Calu3 (cell line): ENCODE measurements around the gene RBM26. TPM values are rescaled to one million over a fixed set of nuclear protein-coding genes. Genes with fewer than 3 reads are reported as not detected.
A peak's percentile ranks its signal among the peaks of the same experiment; 100 is the strongest.

Experiments used
- BruUV-seq: library from RNA; stranded (reverse); fragments of 400-500 nt; replicated peaks from 2 replicates; lab custom pipeline; 2021; lab: Mats Ljungman, UMichigan
- CTCF ChIA-PET: fragments of 300-600 bp; sonication (Branson Sonifier 250); formaldehyde crosslinking; loops from one replicate; lab custom pipeline; 2022; ENCODE audit warnings: antibody characterized with exemption; lab: Charles Lee
- DNase-seq: peaks from one replicate; pipeline ENCODE4 v3.0.0; 2022
- H3K27ac Mint-ChIP-seq: one replicate; pipeline ENCODE4 v1.8.0; 2022; ENCODE audit warnings: mixed read lengths; ENCODE audit not compliant: unreplicated experiment
- H3K27me3 Mint-ChIP-seq: one replicate; pipeline ENCODE4 v1.8.0; 2022; ENCODE audit warnings: mixed read lengths; ENCODE audit not compliant: unreplicated experiment
- H3K36me3 Mint-ChIP-seq: one replicate; pipeline ENCODE4 v1.8.0; 2022; ENCODE audit warnings: mild to moderate bottlenecking, moderate library complexity, mixed read lengths; ENCODE audit not compliant: insufficient read depth, unreplicated experiment
- H3K4me1 Mint-ChIP-seq: one replicate; pipeline ENCODE4 v1.8.0; 2022; ENCODE audit warnings: mild to moderate bottlenecking, low read depth, mixed read lengths; ENCODE audit not compliant: unreplicated experiment
- H3K4me3 Mint-ChIP-seq: one replicate; pipeline ENCODE4 v1.8.0; 2022; ENCODE audit warnings: mild to moderate bottlenecking, low read depth, moderate library complexity, mixed read lengths; ENCODE audit not compliant: unreplicated experiment
- H3K9me3 Mint-ChIP-seq: one replicate; pipeline ENCODE4 v1.8.0; 2022; ENCODE audit warnings: low read depth, mixed read lengths; ENCODE audit not compliant: unreplicated experiment
- intact Hi-C: fragments of 100-400 bp; cut with micrococcal nuclease; formaldehyde crosslinking; loops from one replicate; pipeline ENCODE4 v1.10.0; 2022; ENCODE audit not compliant: unreplicated experiment
- total RNA-seq: library from RNA; stranded (reverse); gene quantifications from 2 replicates; pipeline ENCODE4 v1.2.3, GENCODE V29; 2022
- TF ChIP-seq, protein P1 (sequence below): fragments of 200-600 bp; IDR thresholded peaks from one replicate; pipeline ENCODE4 v1.8.0; 2022; ENCODE audit warnings: antibody characterized with exemption; ENCODE audit not compliant: unreplicated experiment

RBM26 gene
- total RNA-seq, 1 experiment from 2014 or later, result 19.2 TPM

GRCh38 chr13:79398127-79398526 is 7.9 kb downstream of the RBM26 start:
- CTCF ChIA-PET, result interaction anchor here (0.7 kb wide), 1 partner anchor 20 kb away, joined by 3 read pairs; no protein-coding TSS in a partner anchor
- H3K4me1 Mint-ChIP-seq, result peaks cover 23% of the 10 kb centered on the region
- H3K4me3 Mint-ChIP-seq, result no peak overlapping the region
- no peaks in the 10 kb centered on the region for H3K9me3 Mint-ChIP-seq
- intact Hi-C loops, result no loop called here
- peaks cover 11% of the 10 kb centered on the region for H3K36me3 Mint-ChIP-seq
- no peak for DNase-seq
- BruUV-seq, result no TSS peak
- TF ChIP-seq, protein P1, sequence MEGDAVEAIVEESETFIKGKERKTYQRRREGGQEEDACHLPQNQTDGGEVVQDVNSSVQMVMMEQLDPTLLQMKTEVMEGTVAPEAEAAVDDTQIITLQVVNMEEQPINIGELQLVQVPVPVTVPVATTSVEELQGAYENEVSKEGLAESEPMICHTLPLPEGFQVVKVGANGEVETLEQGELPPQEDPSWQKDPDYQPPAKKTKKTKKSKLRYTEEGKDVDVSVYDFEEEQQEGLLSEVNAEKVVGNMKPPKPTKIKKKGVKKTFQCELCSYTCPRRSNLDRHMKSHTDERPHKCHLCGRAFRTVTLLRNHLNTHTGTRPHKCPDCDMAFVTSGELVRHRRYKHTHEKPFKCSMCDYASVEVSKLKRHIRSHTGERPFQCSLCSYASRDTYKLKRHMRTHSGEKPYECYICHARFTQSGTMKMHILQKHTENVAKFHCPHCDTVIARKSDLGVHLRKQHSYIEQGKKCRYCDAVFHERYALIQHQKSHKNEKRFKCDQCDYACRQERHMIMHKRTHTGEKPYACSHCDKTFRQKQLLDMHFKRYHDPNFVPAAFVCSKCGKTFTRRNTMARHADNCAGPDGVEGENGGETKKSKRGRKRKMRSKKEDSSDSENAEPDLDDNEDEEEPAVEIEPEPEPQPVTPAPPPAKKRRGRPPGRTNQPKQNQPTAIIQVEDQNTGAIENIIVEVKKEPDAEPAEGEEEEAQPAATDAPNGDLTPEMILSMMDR, result no peak
- H3K27me3 Mint-ChIP-seq, result no peaks in the 10 kb centered on the region
- no peak overlapping the region for H3K27ac Mint-ChIP-seq

- no TSS peak for BruUV-seq
- Mint-ChIP-seq H3K36me3 (peaks cover 11% of the 10 kb centered on the region), H3K27me3 (no peaks in the 10 kb centered on the region), H3K4me1 (peaks cover 17% of the 10 kb centered on the region), H3K27ac (no peak overlapping the region), H3K9me3 (no peaks in the 10 kb centered on the region), H3K4me3 (no peak overlapping the region)
- DNase-seq, result no peak
- TF ChIP-seq, protein P1, result no peak
- intact Hi-C loops, result no loop called here
- CTCF ChIA-PET, result no interaction called here
Observed at GRCh38 chr13:79395881-79396280, 10.2 kb downstream of the RBM26 start.

GRCh38 chr13:79393564-79394249 is 12.3 kb downstream of the RBM26 start:
- H3K27ac Mint-ChIP-seq, result peak overlapping the region; percentile 8
- CTCF ChIA-PET, result no interaction called here
- H3K27me3 Mint-ChIP-seq, result no peaks in the 10 kb centered on the region
- H3K4me3 Mint-ChIP-seq, result peak overlapping the region; percentile 52
- H3K36me3 Mint-ChIP-seq, result peaks cover 11% of the 10 kb centered on the region
- TF ChIP-seq, protein P1, result no peak
- H3K4me1 Mint-ChIP-seq, result peaks cover 17% of the 10 kb centered on the region
- H3K9me3 Mint-ChIP-seq, result no peaks in the 10 kb centered on the region
- intact Hi-C loops, result no loop called here
- BruUV-seq, result no TSS peak
- DNase-seq, result no peak

GRCh38 chr13:79392882-79393563 is 13.0 kb downstream of the RBM26 start:
- Mint-ChIP-seq H3K27ac (no peak overlapping the region), H3K36me3 (peaks cover 11% of the 10 kb centered on the region), H3K4me1 (peaks cover 17% of the 10 kb centered on the region), H3K9me3 (no peaks in the 10 kb centered on the region), H3K27me3 (no peaks in the 10 kb centered on the region), H3K4me3 (peak overlapping the region; percentile 52)
- intact Hi-C loops, result no loop called here
- DNase-seq, result no peak
- TF ChIP-seq, protein P1, result no peak
- CTCF ChIA-PET, result no interaction called here
- no TSS peak for BruUV-seq
